Activated CD4-positive, alpha-beta T cell treated with anti-CD3 and anti-CD28 coated beads for 36 hours (primary cell): ENCODE data around the gene OSBPL8. TPM values are rescaled to one million over a fixed set of nuclear protein-coding genes. Genes with fewer than 3 reads are reported as not detected.
"Not testable (repeated sequence)": the region's sequence is repeated elsewhere in the genome, so short reads cannot be mapped to it uniquely, and the experiment has no call there.

ENCODE experiments used
- ATAC-seq: fragments of 200-7000 bp; cut with Tn5 transposase; one replicate; pipeline ENCODE4 v1.10.0; 2021; ENCODE audit warnings: mild to moderate bottlenecking, moderate library complexity
- CTCF ChIA-PET: fragments of 350-600 bp; sonication (Branson Sonifier 250); formaldehyde crosslinking; loops from one replicate; lab custom pipeline; 2021; ENCODE audit warnings: antibody characterized with exemption; lab: Charles Lee
- POLR2A ChIA-PET: fragments of 350-600 bp; sonication (Branson Sonifier 250); formaldehyde crosslinking; loops from one replicate; lab custom pipeline; 2021; ENCODE audit warnings: antibody characterized with exemption, inconsistent platforms; lab: Charles Lee
- DNase-seq: peaks from one replicate; pipeline ENCODE4 v3.0.0-alpha.2; 2020
- H3K27ac Mint-ChIP-seq: one replicate; pipeline ENCODE4 v1.8.0; 2021; ENCODE audit warnings: mixed read lengths
- H3K27me3 Mint-ChIP-seq: one replicate; pipeline ENCODE4 v1.8.0; 2021; ENCODE audit warnings: mixed read lengths
- H3K36me3 Mint-ChIP-seq: one replicate; pipeline ENCODE4 v1.8.0; 2021; ENCODE audit warnings: low read depth, mixed read lengths
- H3K4me1 Mint-ChIP-seq: one replicate; pipeline ENCODE4 v1.8.0; 2021; ENCODE audit warnings: mixed read lengths
- H3K4me3 Mint-ChIP-seq: one replicate; pipeline ENCODE4 v1.8.0; 2021; ENCODE audit warnings: mild to moderate bottlenecking, moderate library complexity, mixed read lengths
- H3K9me3 Mint-ChIP-seq: one replicate; pipeline ENCODE4 v1.8.0; 2021; ENCODE audit warnings: low read depth, mixed read lengths
- intact Hi-C, 2 experiments: fragments of 100-400 bp; cut with DNase I in 1 of 2; cut with micrococcal nuclease in 1 of 2; formaldehyde crosslinking; loops; one replicate each; pipeline versions ENCODE4 v1.14.2 to v1.15.1; 2022 to 2024; cut with DNase I, micrococcal nuclease
- total RNA-seq, 2 experiments: library from RNA; stranded (reverse); gene quantifications; one replicate each; pipeline ENCODE4 v1.2.3, GENCODE V29; 2021

Gene OSBPL8
- total RNA-seq, 2 experiments from 2014 or later: 70.2 to 78.5 TPM

GRCh38 chr12:76332606-76333005 lies 227.0 kb downstream of the OSBPL8 start:
- intact Hi-C loops: no loop called here
- ChIA-PET POLR2A (no interaction called here), CTCF (interaction anchor here (0.5 to 0.6 kb wide), 2 partner anchors 39 to 367 kb away, joined by 3 read pairs; no protein-coding TSS in a partner anchor)
- no peak for ATAC-seq
- no peaks in the 10 kb centered on the region for H3K36me3 Mint-ChIP-seq
- no peak for DNase-seq
- no peaks in the 10 kb centered on the region for H3K9me3 Mint-ChIP-seq
- H3K27ac Mint-ChIP-seq: no peak overlapping the region
- H3K4me3 Mint-ChIP-seq: no peak overlapping the region
- H3K4me1 Mint-ChIP-seq: no peaks in the 10 kb centered on the region
- H3K27me3 Mint-ChIP-seq: peaks cover 20% of the 10 kb centered on the region

GRCh38 chr12:76329606-76330005 lies 230.0 kb downstream of the OSBPL8 start:
- Mint-ChIP-seq H3K9me3 (no peaks in the 10 kb centered on the region), H3K4me1 (no peaks in the 10 kb centered on the region), H3K36me3 (no peaks in the 10 kb centered on the region), H3K4me3 (no peak overlapping the region), H3K27ac (no peak overlapping the region), H3K27me3 (peaks cover 19% of the 10 kb centered on the region)
- CTCF ChIA-PET: no interaction called here
- intact Hi-C loops: no loop called here
- POLR2A ChIA-PET: no interaction called here
- ATAC-seq (no peak), DNase-seq (no peak)

- intact Hi-C loops: no loop called here
- Mint-ChIP-seq H3K27me3 (peaks cover 18% of the 10 kb centered on the region), H3K36me3 (no peaks in the 10 kb centered on the region), H3K9me3 (no peaks in the 10 kb centered on the region), H3K27ac (no peak overlapping the region), H3K4me3 (no peak overlapping the region), H3K4me1 (no peaks in the 10 kb centered on the region)
- DNase-seq: no peak
- ChIA-PET POLR2A (no interaction called here), CTCF (no interaction called here)
- no peak for ATAC-seq
Measured at GRCh38 chr12:76329159-76329558, 230.4 kb downstream of the OSBPL8 start.

GRCh38 chr12:76319595-76320319 lies 239.8 kb downstream of the OSBPL8 start:
- H3K9me3 Mint-ChIP-seq, ATAC-seq, intact Hi-C loops, H3K4me3 Mint-ChIP-seq, H3K36me3 Mint-ChIP-seq, H3K4me1 Mint-ChIP-seq, POLR2A ChIA-PET, H3K27ac Mint-ChIP-seq, DNase-seq: not testable (repeated sequence)
- peaks cover 13% of the 10 kb centered on the region for H3K27me3 Mint-ChIP-seq
- CTCF ChIA-PET: interaction anchor here (0.6 kb wide), 1 partner anchor 267 kb away, joined by 3 read pairs; no protein-coding TSS in a partner anchor

GRCh38 chr12:76318773-76319594 lies 240.6 kb downstream of the OSBPL8 start:
- ATAC-seq: no peak
- H3K4me3 Mint-ChIP-seq: no peak overlapping the region
- no peaks in the 10 kb centered on the region for H3K9me3 Mint-ChIP-seq
- H3K36me3 Mint-ChIP-seq: no peaks in the 10 kb centered on the region
- DNase-seq: no peak
- POLR2A ChIA-PET: no interaction called here
- intact Hi-C loops: no loop called here
- H3K27me3 Mint-ChIP-seq: peaks cover 14% of the 10 kb centered on the region
- H3K27ac Mint-ChIP-seq: no peak overlapping the region
- no peaks in the 10 kb centered on the region for H3K4me1 Mint-ChIP-seq
- CTCF ChIA-PET: interaction anchor here (0.6 to 1.5 kb wide), 2 partner anchors 123 to 268 kb away, joined by 3 to 4 read pairs; no protein-coding TSS in a partner anchor

GRCh38 chr12:76317976-76318375 lies 241.6 kb downstream of the OSBPL8 start:
- Mint-ChIP-seq H3K4me1 (no peaks in the 10 kb centered on the region), H3K4me3 (no peak overlapping the region), H3K9me3 (no peaks in the 10 kb centered on the region), H3K36me3 (no peaks in the 10 kb centered on the region), H3K27me3 (peaks cover 14% of the 10 kb centered on the region), H3K27ac (no peak overlapping the region)
- POLR2A ChIA-PET: no interaction called here
- ATAC-seq (no peak), DNase-seq (no peak)
- intact Hi-C loops: no loop called here
- CTCF ChIA-PET: interaction anchor here (1.5 kb wide), 1 partner anchor 122 kb away, joined by 4 read pairs; no protein-coding TSS in a partner anchor

- CTCF ChIA-PET: no interaction called here
- no peaks in the 10 kb centered on the region for H3K4me1 Mint-ChIP-seq
- intact Hi-C loops: no loop called here
- DNase-seq: no peak
- peaks cover 24% of the 10 kb centered on the region for H3K27me3 Mint-ChIP-seq
- no peak for ATAC-seq
- H3K36me3 Mint-ChIP-seq: no peaks in the 10 kb centered on the region
- no peaks in the 10 kb centered on the region for H3K9me3 Mint-ChIP-seq
- H3K4me3 Mint-ChIP-seq: no peak overlapping the region
- no peak overlapping the region for H3K27ac Mint-ChIP-seq
- POLR2A ChIA-PET: no interaction called here
Measured at GRCh38 chr12:76316468-76316867, 243.1 kb downstream of the OSBPL8 start.

- Mint-ChIP-seq H3K36me3 (no peaks in the 10 kb centered on the region), H3K4me1 (no peaks in the 10 kb centered on the region), H3K4me3 (no peak overlapping the region), H3K27me3 (peaks cover 22% of the 10 kb centered on the region), H3K9me3 (no peaks in the 10 kb centered on the region), H3K27ac (no peak overlapping the region)
- ATAC-seq (no peak), DNase-seq (no peak)
- intact Hi-C loops: no loop called here
- ChIA-PET CTCF (no interaction called here), POLR2A (interaction anchor here (0.7 kb wide), 1 partner anchor 1150 kb away, joined by 3 read pairs; no protein-coding TSS in a partner anchor)
Measured at GRCh38 chr12:76313299-76313698, 246.3 kb downstream of the OSBPL8 start.

GRCh38 chr12:76312315-76312714 lies 247.3 kb downstream of the OSBPL8 start:
- Mint-ChIP-seq H3K4me3 (no peak overlapping the region), H3K9me3 (no peaks in the 10 kb centered on the region), H3K4me1 (no peaks in the 10 kb centered on the region), H3K27me3 (peaks cover 22% of the 10 kb centered on the region), H3K36me3 (no peaks in the 10 kb centered on the region), H3K27ac (no peak overlapping the region)
- CTCF ChIA-PET: interaction anchor here (0.7 kb wide), 1 partner anchor 60 kb away, joined by 3 read pairs; no protein-coding TSS in a partner anchor
- intact Hi-C loops: no loop called here
- no peak for DNase-seq
- POLR2A ChIA-PET: no interaction called here
- no peak for ATAC-seq

- intact Hi-C loops: no loop called here
- Mint-ChIP-seq H3K4me3 (no peak overlapping the region), H3K36me3 (no peaks in the 10 kb centered on the region), H3K4me1 (no peaks in the 10 kb centered on the region), H3K27me3 (peaks cover 22% of the 10 kb centered on the region), H3K9me3 (no peaks in the 10 kb centered on the region), H3K27ac (no peak overlapping the region)
- POLR2A ChIA-PET: no interaction called here
- CTCF ChIA-PET: no interaction called here
- ATAC-seq (no peak), DNase-seq (no peak)
Measured at GRCh38 chr12:76311796-76312195, 247.8 kb downstream of the OSBPL8 start.

GRCh38 chr12:76310110-76310509 lies 249.5 kb downstream of the OSBPL8 start:
- Mint-ChIP-seq H3K27me3 (peaks cover 24% of the 10 kb centered on the region), H3K9me3 (no peaks in the 10 kb centered on the region), H3K4me3 (no peak overlapping the region), H3K36me3 (no peaks in the 10 kb centered on the region), H3K4me1 (no peaks in the 10 kb centered on the region), H3K27ac (no peak overlapping the region)
- DNase-seq (no peak), ATAC-seq (no peak)
- ChIA-PET POLR2A (no interaction called here), CTCF (no interaction called here)
- intact Hi-C loops: no loop called here
